ENCODE measurements around the gene PROZ.

The PROZ gene

GRCh38 chr13:113142876-113143275 is 15.6 kb upstream of the PROZ start:
- ATAC-seq, result no peak

DNA sequence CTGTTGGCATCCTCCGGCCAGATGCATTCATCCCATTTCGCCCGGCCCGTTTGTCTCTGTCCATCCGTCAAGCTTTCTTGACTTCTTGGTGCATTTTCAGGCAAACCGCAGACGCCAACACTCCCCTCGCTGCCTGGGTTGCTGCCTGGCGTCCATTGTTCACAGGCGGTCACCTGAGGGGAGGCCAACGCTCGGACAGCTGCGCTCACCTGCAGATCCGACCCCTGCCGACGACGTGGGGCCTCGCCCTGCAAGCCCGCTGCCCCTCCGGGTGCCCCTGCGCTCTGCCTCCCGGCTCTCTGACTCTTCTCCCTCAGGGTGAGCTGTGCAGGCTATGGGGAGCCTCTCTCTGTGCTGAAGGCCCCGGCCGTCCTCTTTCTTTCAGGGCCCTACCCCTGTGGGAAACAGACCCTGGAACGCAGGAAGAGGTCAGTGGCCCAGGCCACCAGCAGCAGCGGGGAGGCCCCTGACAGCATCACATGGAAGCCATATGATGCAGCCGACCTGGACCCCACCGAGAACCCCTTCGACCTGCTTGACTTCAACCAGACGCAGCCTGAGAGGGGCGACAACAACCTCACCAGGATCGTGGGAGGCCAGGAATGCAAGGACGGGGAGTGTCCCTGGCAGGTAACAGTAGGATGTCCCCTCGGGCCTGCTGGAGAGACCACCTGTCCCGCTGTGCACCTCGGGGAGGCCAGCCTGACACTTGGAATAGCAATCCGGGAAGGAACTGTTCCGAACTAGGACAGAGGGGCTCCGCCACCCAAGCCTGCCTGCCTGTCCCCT is 14.8 kb upstream of the PROZ start:
- no peak for ATAC-seq

DNA sequence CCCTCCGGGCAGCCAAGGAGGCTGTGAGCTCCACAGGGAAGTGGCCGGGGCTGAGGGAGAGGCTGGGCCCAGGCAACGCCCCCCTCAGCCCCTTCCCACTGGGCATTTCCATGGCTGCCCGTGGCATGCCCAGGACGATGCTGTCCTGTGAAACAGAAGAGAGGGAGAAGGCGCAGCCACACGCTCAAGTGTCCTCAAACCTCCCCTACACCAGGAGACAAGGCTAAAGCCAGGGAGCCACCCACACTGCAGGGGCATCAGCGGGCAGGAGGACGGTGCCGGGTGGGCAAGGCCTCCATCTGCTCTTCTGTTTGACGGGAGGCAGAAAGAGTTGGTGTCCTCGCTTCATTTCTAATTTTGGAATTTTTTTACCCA is 14.2 kb upstream of the PROZ start:
- ATAC-seq, result no peak

DNA sequence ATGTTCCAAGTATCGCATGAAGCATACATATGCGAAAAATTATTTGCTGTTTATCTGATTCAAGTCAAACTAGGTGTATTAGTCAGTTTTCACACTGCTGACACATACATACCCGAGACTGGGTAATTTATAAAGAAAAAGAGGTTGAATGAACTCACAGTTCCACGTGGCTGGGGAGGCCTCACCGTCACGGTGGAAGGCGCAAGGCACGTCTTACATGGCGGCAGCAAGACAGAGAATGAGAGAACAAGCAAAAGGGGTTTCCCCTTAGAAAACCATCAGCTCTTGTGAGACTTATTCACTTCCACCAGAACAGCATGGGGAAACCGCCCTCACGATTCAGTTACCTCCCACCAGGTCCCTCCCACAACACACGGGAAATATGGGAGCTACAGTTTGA is 13.0 kb upstream of the PROZ start:
- ATAC-seq, result peak; percentile 71 to 73

DNA sequence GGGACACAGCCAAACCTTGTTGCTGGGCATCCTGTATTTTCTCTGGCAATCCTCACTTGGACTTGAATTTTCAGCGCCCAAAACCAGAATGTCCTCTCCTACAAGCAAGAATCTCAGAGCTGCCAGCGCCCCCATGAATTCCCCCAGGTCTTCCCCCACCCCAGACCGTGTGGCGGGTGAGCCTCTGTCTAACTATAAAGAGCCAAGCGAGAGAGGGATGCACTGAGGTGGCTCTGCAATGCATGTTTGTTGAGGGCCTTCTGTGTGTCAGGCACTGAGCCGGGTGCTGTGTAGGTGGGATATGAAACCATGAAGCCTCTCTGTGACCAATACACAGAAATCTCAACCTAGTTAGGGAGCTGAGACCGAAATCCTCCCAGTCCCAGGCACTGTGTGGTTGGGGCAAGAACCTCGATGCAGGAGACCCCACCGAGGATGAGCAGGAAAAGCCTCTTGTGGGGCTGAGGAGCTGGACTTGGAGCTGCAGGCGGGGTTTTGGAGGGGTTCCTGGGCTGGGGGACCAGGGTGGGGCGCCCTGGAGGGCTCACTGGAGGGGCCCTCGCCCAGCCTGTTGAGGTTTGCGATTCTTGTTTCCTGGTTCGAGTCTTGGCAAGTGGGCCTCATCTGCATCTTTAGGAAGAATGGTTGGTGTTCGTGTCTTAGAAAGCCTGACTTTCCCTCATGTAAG is 12.4 kb upstream of the PROZ start:
- ATAC-seq, result no peak

DNA sequence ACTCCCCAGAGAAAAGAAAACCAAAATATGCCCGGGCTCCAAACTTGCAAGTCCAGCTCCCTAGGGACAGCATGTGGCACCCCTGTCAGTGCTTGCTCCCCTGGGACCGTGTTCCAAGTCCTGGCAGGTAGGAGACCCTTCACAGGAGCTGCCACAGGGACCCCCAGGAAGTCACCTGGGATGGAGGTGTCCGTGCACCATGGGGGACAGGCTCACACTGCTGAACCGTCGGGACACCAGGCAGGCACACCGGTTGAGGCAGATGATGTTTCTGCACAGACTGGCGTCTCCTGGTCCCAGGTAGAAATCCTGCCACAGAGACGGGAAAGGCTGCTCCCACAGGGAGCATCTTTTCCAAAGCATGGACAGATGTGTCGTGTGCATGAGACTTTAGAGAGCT is 11.7 kb upstream of the PROZ start:
- ATAC-seq, result no peak

- ATAC-seq, result no peak
Observed at GRCh38 chr13:113147206-113147605, 11.2 kb upstream of the PROZ start.

GRCh38 chr13:113148407-113148806 is 10.0 kb upstream of the PROZ start:
- ATAC-seq, result no peak

- no peak for ATAC-seq
Observed at GRCh38 chr13:113148940-113149503, 9.4 kb upstream of the PROZ start.

GRCh38 chr13:113149711-113150549 is 8.5 kb upstream of the PROZ start:
- ATAC-seq, result no peak

DNA sequence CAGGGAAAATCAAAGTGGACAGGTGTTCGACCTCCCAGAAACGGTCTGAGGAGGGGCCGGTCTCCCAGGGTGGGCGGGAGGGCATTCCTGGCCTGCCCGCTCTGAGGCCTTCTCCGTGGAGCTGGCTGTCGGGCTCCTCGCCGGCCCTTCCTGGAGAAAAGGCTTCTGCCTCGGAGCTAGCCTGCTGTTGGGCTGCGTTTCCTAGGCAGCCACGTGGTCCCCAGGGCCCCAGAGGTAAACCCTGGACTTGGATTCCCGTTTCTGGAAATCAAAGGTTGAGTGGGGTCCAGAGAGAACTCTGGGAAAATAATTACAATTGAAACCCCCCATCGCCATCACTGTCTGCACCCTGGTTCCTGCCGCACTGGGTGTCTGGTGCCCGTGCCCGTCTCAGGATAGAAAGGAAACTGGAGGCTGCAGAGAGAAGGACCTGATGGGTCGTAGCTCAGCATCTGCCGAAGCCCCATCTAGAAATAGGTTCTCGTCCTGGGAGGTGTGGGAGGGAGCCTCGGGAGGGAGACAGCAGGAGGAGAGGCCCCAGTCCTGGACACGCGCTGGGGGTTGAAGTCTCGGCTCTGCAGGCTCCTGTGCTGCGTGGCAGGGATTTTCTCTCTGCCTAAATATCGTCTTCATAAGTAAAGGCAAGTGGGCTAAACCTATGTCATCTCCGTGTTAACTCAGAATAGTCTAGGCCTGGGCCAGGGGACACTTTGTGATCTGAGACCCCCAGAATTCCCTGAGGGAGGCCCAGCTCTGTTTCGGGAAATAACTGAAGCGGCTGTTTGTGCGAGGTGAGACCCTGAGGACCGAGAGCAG is 7.7 kb upstream of the PROZ start:
- ATAC-seq, result no peak

DNA sequence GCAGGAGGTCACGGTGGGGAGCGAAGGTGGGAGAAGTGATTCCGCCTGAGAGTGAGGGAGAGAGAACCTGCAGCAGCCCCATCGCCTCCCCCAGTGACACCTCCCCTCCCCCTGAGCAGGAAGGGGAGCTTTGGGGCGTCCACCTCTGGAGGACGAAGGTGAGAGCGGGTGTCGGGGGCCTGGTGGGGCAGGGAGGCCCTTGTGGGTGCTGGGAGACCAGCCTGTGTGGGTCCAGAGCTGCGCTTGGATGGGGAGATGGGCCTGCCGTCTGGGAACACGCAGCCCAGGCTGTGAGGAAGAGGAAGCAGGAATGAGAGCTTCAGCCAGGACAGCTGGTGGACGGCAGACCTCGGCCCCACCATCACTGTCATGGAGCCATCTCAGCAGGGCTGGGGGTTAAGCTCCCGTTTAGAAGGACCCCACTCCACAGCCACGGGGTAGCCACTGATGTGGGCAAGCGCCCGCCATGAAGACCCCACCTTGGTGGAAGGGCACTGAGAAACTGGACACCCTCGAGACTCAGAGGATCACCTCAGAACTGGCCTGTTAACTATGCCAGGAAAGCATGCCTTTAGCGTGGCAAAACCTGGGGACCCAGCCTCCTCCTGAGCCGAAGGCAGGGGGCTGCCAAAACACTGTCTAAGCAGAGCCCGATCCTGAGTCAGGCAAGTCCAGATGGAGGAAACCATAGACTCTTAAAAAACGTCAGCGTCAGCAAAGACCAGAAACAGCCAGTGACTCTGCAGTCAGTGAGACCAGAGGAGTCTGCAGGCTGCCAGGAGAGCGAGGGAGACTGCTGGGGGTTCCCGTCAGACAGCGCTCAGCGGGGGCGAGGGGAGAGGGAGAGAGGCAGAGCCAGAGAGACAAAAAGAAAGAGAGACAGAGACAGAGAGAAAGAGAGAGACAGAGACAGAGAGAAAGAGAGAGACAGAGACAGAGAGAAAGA is 6.4 kb upstream of the PROZ start:
- ATAC-seq, result peak; percentile 18 to 46

DNA sequence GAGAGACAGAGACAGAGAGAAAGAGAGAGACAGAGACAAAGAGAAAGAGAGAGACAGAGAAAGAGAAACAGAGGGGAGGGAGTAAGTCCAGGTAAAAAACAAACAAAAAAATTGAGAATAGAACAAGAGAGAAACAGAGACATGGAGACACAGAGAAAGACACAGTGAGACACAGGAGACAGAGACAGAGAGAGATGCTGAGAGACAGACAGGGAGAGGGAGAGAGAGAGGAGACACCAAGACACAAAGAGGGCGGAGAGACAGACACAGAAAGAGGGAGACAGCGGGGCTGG is 5.8 kb upstream of the PROZ start:
- ATAC-seq, result no peak

DNA sequence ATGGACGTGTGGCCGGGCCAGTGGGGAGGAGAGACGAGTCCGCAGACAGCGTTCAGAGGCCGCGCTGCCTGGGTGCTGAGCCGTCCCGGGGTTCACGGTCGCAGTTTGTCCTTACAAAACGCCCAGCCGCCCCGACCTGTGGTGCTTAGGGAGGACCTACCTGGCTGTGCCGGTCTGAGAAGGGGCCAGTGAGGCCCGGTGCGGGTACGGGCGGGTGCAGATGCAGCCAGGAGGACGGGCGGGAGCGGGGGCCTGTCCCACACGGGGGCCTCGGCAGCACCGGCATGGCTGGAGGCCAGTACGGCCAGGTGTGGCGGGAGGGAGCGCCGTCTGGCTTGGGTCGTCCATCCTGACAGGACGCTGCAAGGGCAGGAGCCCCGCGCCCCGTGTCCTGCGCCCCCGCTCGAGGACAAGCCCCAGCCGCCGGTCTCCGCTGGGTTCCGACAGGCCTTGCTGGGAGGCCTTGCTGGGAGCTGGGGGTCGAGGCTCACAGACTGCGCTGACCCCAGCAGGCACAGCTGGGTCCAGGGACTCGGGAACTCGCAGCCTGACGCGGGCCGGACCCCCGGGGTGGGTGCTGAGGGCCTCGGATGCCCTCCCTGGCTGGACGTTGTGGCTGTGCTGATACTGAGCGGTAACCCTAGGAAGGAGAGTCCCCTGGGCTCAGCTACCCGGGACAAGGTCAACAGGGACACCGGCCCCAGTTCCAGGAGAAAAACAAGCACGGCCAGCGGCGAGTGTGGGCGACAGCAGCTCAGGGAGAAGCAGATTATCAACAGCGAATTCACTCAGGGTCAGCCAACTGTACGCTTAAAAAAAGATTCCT is 5.3 kb upstream of the PROZ start:
- ATAC-seq, result peak; percentile 20 to 51

DNA sequence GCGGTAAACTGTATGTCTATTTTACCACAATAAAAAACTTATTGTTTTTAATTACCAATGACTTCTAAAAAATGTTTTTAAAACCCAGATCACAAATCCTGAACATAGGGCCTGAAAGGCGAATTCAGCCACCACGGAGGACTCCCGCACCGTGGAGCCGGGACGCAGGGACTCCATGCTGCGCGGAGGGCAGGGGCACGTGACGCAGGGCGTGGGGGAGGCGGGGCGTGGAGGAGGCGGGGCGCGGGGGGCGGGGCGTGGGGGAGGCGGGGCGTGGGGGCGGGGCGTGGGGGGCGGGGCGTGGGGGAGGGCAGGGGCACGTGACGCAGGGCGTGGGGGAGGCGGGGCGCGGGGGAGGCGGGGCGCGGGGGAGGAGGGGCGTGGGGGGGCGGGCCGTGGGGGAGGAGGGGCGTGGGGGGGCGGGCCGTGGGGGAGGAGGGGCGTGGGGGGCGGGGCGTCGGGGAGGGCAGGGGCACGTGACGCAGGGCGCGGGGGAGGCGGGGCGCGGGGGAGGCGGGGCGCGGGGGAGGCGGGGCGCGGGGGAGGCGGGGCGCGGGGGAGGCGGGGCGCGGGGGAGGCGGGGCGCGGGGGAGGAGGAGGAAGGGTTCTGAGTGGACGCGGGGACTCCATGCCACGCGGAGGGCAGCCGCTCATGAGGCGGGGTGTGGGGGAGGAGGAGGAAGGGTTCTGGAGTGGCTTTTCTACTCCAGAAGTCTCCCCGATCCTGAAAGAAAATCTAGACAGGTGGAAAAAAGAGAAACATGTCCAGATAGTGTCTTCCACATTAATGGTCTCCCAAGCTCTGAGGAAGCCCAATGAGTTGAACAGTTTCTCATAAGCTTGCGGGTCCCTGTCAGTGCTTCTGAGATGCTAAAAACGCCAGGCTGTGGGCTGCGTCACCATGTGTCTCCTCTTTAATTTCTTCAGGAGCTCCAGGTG is 4.4 kb upstream of the PROZ start:
- peak; percentile 69 to 74 for ATAC-seq

- no peak for ATAC-seq
Observed at GRCh38 chr13:113155201-113155600, 3.2 kb upstream of the PROZ start.

- no peak for ATAC-seq
Observed at GRCh38 chr13:113155982-113156655, 2.3 kb upstream of the PROZ start.

DNA sequence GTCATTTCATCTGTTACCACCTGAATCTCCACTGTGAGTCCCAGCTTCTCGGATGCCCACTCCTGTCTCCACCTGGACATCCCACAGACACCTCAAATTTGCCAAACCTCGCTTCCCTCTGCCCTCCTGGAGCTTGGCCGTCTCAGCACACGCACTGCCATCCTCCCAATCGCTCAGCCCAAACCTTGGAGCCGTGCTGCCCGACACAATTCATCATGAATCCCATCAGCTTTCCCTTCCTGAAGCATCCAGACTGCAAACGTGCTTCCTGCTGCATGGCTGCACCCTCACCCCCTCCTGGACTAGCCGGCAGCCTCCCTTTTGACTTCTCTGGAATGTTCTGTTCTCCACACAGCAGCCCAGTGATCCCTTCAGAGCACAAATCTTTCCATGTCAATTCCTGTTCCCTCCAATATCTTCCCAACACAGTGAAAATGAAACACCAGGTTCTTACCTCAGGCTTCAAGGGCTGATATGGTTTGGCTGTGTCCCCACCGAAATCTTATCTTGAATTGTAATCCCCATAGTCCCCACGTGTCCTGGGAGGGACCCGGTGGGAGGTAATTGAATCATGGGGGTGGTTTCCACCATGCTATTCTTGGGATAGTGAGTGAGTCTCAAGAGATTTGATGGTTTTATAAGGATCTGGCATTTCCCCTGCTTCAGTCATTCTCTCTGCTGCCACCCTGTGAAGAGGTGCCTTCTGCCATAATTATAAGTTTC is 1.1 kb upstream of the PROZ start:
- ATAC-seq, result no peak
